ENCODE measurements around the gene SIVA1.

GRCh38 chr14:104734991-104735779 lies 17.8 kb upstream of the SIVA1 start:
- TF ChIP-seq CTCF (IDR thresholded peaks at IDR 0.05 in 4 of 5, conservative IDR thresholded peaks at IDR 0.05 in 1 of 5) (peak in 1 of 5 experiments; percentile 8), POLR2A (IDR thresholded peaks at IDR 0.05) (peak; percentile 40 to 57)
